GM21367 (cell line): ENCODE measurements around the gene TMEM255A.
A peak's percentile ranks its signal among the peaks of the same experiment; 100 is the strongest.

ENCODE experiments used
- ATAC-seq: cut with Tn5 transposase; IDR thresholded peaks from one replicate; pipeline ENCODE4 v1.9.1; 2021; ENCODE audit not compliant: unreplicated experiment

The TMEM255A gene

GRCh38 chrX:120308959-120309872 lies 2.0 kb downstream of the TMEM255A start:
- ATAC-seq = peak; percentile 88

- ATAC-seq = no peak
Measured at GRCh38 chrX:120308558-120308957, 2.7 kb downstream of the TMEM255A start.

- ATAC-seq = no peak
Measured at GRCh38 chrX:120306630-120307029, 4.6 kb downstream of the TMEM255A start.

- no peak for ATAC-seq
Measured at GRCh38 chrX:120305531-120306141, 5.6 kb downstream of the TMEM255A start.

- no peak for ATAC-seq
Measured at GRCh38 chrX:120304256-120304655, 7.0 kb downstream of the TMEM255A start.

- peak; percentile 96 for ATAC-seq
Measured at GRCh38 chrX:120302434-120302833, 8.8 kb downstream of the TMEM255A start.

GRCh38 chrX:120301960-120302359 lies 9.3 kb downstream of the TMEM255A start:
- no peak for ATAC-seq

- no peak for ATAC-seq
Measured at GRCh38 chrX:120301497-120301896, 9.8 kb downstream of the TMEM255A start.

- ATAC-seq = no peak
Measured at GRCh38 chrX:120299928-120300327, 11.3 kb downstream of the TMEM255A start.

GRCh38 chrX:120297923-120298322 lies 13.3 kb downstream of the TMEM255A start:
- no peak for ATAC-seq

GRCh38 chrX:120294651-120295050 lies 16.6 kb downstream of the TMEM255A start:
- ATAC-seq = no peak

- ATAC-seq = no peak
Measured at GRCh38 chrX:120293015-120293414, 18.2 kb downstream of the TMEM255A start.

- no peak for ATAC-seq
Measured at GRCh38 chrX:120291211-120291610, 20.1 kb downstream of the TMEM255A start.

- no peak for ATAC-seq
Measured at GRCh38 chrX:120290107-120290506, 21.2 kb downstream of the TMEM255A start.

- peak; percentile 63 for ATAC-seq
Measured at GRCh38 chrX:120287513-120288112, 23.6 kb downstream of the TMEM255A start.

- peak; percentile 30 for ATAC-seq
Measured at GRCh38 chrX:120286733-120287512, 24.3 kb downstream of the TMEM255A start.

- no peak for ATAC-seq
Measured at GRCh38 chrX:120282697-120283096, 28.6 kb downstream of the TMEM255A start.

- ATAC-seq = no peak
Measured at GRCh38 chrX:120281761-120282160, 29.5 kb downstream of the TMEM255A start.

GRCh38 chrX:120281021-120281624 lies 30.1 kb downstream of the TMEM255A start:
- ATAC-seq = no peak

- no peak for ATAC-seq
Measured at GRCh38 chrX:120274958-120275357, 36.3 kb downstream of the TMEM255A start.

GRCh38 chrX:120274145-120274544 lies 37.1 kb downstream of the TMEM255A start:
- ATAC-seq = no peak
